Left hindlimb (tissue), 1 donor: ENCODE data around the gene OR10H2.
"Not testable (repeated sequence)": the region's sequence is repeated elsewhere in the genome, so short reads cannot be mapped to it uniquely, and the experiment has no call there.

Experiments used
- DNase-seq: peaks from one replicate; pipeline ENCODE4 v3.0.0-alpha.2; 2018

Gene OR10H2

GRCh38 chr19:15774159-15774558 is 46.3 kb downstream of the OR10H2 start:
- not testable (repeated sequence) for DNase-seq

GRCh38 chr19:15775249-15775648 is 47.4 kb downstream of the OR10H2 start:
- DNase-seq: no peak

GRCh38 chr19:15776264-15776663 is 48.4 kb downstream of the OR10H2 start:
- DNase-seq: no peak

- DNase-seq: no peak
Measured at GRCh38 chr19:15776991-15777970, 49.5 kb downstream of the OR10H2 start.
